Fibroblast of lung (primary cell): ENCODE results near the gene AKAP13. TPM values are rescaled to one million over a fixed set of nuclear protein-coding genes. Genes with fewer than 3 reads are reported as not detected.

Source experiments
- DNase-seq, 2 donors: peaks; one replicate each; pipeline versions ENCODE4 v3.0.0 to v3.0.0-alpha.2; 2010; ENCODE audit warnings: low read depth in 2 of 2
- H2AFZ ChIP-seq: 2 replicates; pipeline ENCODE4 v1.5.1; 2012; ENCODE audit warnings: low read length, control low read depth, inconsistent platforms
- H3K27ac ChIP-seq: 2 replicates; pipeline ENCODE4 v1.5.1; 2011; ENCODE audit warnings: low read length, control low read depth; ENCODE audit not compliant: insufficient read depth
- H3K27me3 ChIP-seq: 2 replicates; pipeline ENCODE4 v1.5.1; 2011; ENCODE audit warnings: mild to moderate bottlenecking, low read length; ENCODE audit not compliant: control insufficient read depth, insufficient read depth
- H3K36me3 ChIP-seq: 2 replicates; pipeline ENCODE4 v1.5.1; 2011; ENCODE audit warnings: low read length; ENCODE audit not compliant: control insufficient read depth, insufficient read depth
- H3K4me1 ChIP-seq: 2 replicates; pipeline ENCODE4 v1.5.1; 2011; ENCODE audit warnings: low read length; ENCODE audit not compliant: control insufficient read depth, insufficient read depth; ENCODE audit errors: extremely low read depth
- H3K4me2 ChIP-seq: 2 replicates; pipeline ENCODE4 v1.5.1; 2011; ENCODE audit warnings: low read length, control low read depth; ENCODE audit not compliant: insufficient read depth; ENCODE audit errors: extremely low read depth
- H3K4me3 ChIP-seq, 4 experiments: fragments of 200-600 bp in 1 of 4; sonication (generic) in 1 of 4; replicated peaks in 1 of 4; 2 replicates each; pipeline ENCODE4 v1.5.1; 2011 to 2016; ENCODE audit warnings: low read length in 4 of 4, low read depth in 3 of 4, mild to moderate bottlenecking in 3 of 4, control low read depth in 2 of 4, inconsistent platforms in 1 of 4, mixed read lengths in 1 of 4; ENCODE audit not compliant: insufficient read depth in 1 of 4; ENCODE audit errors: control extremely low read depth in 1 of 4
- H3K79me2 ChIP-seq: 2 replicates; pipeline ENCODE4 v1.5.1; 2012; ENCODE audit warnings: mild to moderate bottlenecking, low read length, inconsistent platforms; ENCODE audit not compliant: control insufficient read depth, insufficient read depth
- H3K9ac ChIP-seq: 2 replicates; pipeline ENCODE4 v1.5.1; 2011; ENCODE audit warnings: mild to moderate bottlenecking, low read length, control low read depth; ENCODE audit not compliant: insufficient read depth
- H3K9me3 ChIP-seq: 2 replicates; pipeline ENCODE4 v1.5.1; 2012; ENCODE audit warnings: low read depth, low read length; ENCODE audit not compliant: control insufficient read depth, insufficient read depth
- H4K20me1 ChIP-seq: 2 replicates; pipeline ENCODE4 v1.5.1; 2011; ENCODE audit warnings: low read length; ENCODE audit not compliant: control insufficient read depth, insufficient read depth; ENCODE audit errors: extremely low read depth
- EZH2 ChIP-seq: IDR thresholded peaks from 2 replicates; pipeline ENCODE4 v1.5.1; 2012; ENCODE audit warnings: low read length, control low read depth, mild to moderate bottlenecking; ENCODE audit errors: missing control alignments
- polyA plus RNA-seq, 2 donors: library from polyadenylated mRNA; depleted of rRNA in 1 of 2; stranded (reverse) in 1 of 2; unstranded in 1 of 2; fragments of >200 nt; gene quantifications; 2 replicates each; pipeline ENCODE4 v1.2.1, GENCODE V29; 2011 to 2012; ENCODE audit warnings: missing spikeins in 1 of 2
- total RNA-seq: library from RNA; depleted of rRNA; stranded (reverse); fragments of >200 nt; gene quantifications from 2 replicates; pipeline ENCODE4 v1.2.1, GENCODE V29; 2014
- TF ChIP-seq, protein P1 (sequence below), 2 donors: IDR thresholded peaks in 1 of 2; conservative IDR thresholded peaks in 1 of 2; 1 replicate in 1 of 2; 2 replicates in 1 of 2; pipeline ENCODE4 v1.5.1; 2011 to 2012; ENCODE audit warnings: low read length in 2 of 2, control low read depth in 1 of 2, inconsistent platforms in 1 of 2, low read depth in 1 of 2, mild to moderate bottlenecking in 1 of 2

AKAP13 gene
- total and polyA plus RNA-seq, 2 donors (not counting 1 experiment from before 2014, with no cell fraction given): 8.3 to 68.4 TPM

DNA sequence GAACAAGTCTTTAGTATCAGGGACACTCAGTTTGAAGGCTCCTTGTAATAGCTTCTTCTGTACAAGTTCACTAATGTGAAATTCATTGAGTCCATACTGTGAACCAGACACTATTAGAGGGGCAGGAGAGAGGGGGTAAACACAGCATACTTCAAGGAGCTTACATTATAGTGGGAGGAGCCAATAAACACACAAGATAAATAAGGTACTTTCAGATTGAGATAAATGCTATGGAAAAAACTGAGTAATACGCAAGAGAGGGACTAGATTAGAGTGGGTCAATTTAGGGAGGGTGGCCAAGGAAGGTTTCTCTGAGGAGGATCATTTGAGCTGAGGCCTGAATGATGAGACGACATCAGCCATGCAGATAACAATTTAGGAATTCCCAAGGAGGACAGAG is 3.1 kb upstream of the AKAP13 start:
- no peak overlapping the region for H2AFZ ChIP-seq
- DNase-seq: no peak
- H3K4me2 ChIP-seq: no peak overlapping the region
- no peak overlapping the region for H3K9ac ChIP-seq
- H3K9me3 ChIP-seq: no peaks in the 10 kb centered on the region
- H3K27me3 ChIP-seq: no peaks in the 10 kb centered on the region
- no peak overlapping the region for H3K27ac ChIP-seq
- TF ChIP-seq, protein P1, sequence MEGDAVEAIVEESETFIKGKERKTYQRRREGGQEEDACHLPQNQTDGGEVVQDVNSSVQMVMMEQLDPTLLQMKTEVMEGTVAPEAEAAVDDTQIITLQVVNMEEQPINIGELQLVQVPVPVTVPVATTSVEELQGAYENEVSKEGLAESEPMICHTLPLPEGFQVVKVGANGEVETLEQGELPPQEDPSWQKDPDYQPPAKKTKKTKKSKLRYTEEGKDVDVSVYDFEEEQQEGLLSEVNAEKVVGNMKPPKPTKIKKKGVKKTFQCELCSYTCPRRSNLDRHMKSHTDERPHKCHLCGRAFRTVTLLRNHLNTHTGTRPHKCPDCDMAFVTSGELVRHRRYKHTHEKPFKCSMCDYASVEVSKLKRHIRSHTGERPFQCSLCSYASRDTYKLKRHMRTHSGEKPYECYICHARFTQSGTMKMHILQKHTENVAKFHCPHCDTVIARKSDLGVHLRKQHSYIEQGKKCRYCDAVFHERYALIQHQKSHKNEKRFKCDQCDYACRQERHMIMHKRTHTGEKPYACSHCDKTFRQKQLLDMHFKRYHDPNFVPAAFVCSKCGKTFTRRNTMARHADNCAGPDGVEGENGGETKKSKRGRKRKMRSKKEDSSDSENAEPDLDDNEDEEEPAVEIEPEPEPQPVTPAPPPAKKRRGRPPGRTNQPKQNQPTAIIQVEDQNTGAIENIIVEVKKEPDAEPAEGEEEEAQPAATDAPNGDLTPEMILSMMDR (conservative IDR thresholded peaks at IDR 0.05 in 1 of 2, IDR thresholded peaks at IDR 0.05 in 1 of 2; ENCODE audit: low read depth in 1 of 2, low read length in 2 of 2): no peak
- no peak for TF ChIP-seq EZH2
- H3K36me3 ChIP-seq: no peaks in the 10 kb centered on the region
- no peaks in the 10 kb centered on the region for H4K20me1 ChIP-seq
- peaks cover 11% of the 10 kb centered on the region for H3K79me2 ChIP-seq
- H3K4me3 ChIP-seq: no peak overlapping the region
- no peaks in the 10 kb centered on the region for H3K4me1 ChIP-seq

DNA sequence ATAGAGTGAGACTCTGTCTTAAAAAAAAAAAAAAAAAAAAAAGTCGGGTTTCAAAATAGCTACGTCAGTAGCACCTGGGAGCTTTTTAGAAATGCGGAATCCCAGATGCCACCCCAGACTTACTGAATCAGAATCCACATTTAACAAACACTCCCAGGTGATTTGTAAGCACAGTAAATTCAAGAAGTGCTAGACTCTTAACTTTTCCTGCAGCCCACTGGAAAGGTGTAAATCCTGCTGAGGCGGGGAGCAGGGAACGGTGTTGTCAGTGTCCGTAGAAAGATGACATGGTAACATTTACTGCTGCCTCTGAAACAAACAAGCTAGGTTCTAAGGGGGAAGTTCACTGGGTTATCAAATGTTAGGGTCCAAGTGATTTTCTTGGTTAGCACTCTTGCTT is 2.4 kb upstream of the AKAP13 start:
- H3K27ac ChIP-seq: no peak overlapping the region
- peaks cover 18% of the 10 kb centered on the region for H3K79me2 ChIP-seq
- no peak overlapping the region for H2AFZ ChIP-seq
- no peaks in the 10 kb centered on the region for H3K36me3 ChIP-seq
- DNase-seq: no peak
- H3K4me3 ChIP-seq: no peak overlapping the region
- no peak overlapping the region for H3K4me2 ChIP-seq
- H4K20me1 ChIP-seq: no peaks in the 10 kb centered on the region
- TF ChIP-seq, protein P1 (conservative IDR thresholded peaks at IDR 0.05 in 1 of 2, IDR thresholded peaks at IDR 0.05 in 1 of 2; ENCODE audit: low read depth in 1 of 2, low read length in 2 of 2): no peak
- no peak for TF ChIP-seq EZH2
- H3K9me3 ChIP-seq: no peaks in the 10 kb centered on the region
- no peak overlapping the region for H3K9ac ChIP-seq
- H3K27me3 ChIP-seq: no peaks in the 10 kb centered on the region
- no peaks in the 10 kb centered on the region for H3K4me1 ChIP-seq

DNA sequence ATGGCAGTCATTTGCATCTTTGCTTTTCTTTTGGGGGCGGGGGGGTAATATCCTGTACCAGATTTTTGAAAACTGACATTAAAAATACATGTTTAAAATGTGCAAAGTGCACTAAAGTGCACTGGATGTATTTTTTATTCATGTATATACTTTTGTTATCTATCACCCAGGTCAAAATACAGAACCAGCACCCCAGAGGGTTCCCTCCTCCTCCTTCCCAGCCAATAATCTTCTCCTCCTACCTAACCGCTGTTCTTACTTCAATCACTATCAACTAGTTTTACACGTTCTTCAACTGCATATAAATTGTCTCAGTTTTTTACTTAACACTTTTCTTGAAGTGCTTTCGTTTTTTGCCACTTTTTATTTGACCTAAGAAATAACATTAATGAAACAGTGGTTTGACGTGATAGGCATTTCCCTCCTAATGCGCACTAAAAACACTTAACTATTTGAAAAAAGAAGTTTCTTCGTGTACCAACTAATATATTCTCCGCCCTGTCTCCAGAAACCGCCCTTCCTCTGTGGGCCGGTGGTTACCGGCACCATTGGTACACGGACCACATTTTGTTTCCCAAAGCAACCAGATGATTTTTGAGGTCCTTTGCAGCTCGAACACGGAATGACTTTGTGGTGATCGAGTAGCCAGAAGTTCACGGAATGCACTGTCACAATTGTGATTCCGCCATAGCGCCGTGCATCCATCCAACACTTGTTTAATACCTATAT is 836 bp upstream of the AKAP13 start:
- Histone ChIP-seq H4K20me1 (no peaks in the 10 kb centered on the region), H2AFZ (peak overlapping the region; percentile 93), H3K4me2 (peak overlapping the region; percentile 84), H3K9ac (peak overlapping the region; percentile 32), H3K36me3 (no peaks in the 10 kb centered on the region), H3K4me1 (no peaks in the 10 kb centered on the region), H3K4me3 (peak overlapping the region; percentile 63 to 75 (median 70)), H3K27me3 (no peaks in the 10 kb centered on the region), H3K27ac (peak overlapping the region; percentile 72), H3K79me2 (peaks cover 32% of the 10 kb centered on the region), H3K9me3 (no peaks in the 10 kb centered on the region)
- peak in 1 of 2 donors; percentile 31 for DNase-seq
- TF ChIP-seq, protein P1 (conservative IDR thresholded peaks at IDR 0.05 in 1 of 2, IDR thresholded peaks at IDR 0.05 in 1 of 2; ENCODE audit: low read depth in 1 of 2, low read length in 2 of 2): no peak
- TF ChIP-seq EZH2: no peak
